ENCODE data around the gene ASPM.

Gene ASPM

GRCh38 chr1:197127246-197127912, 19.1 kb downstream of the ASPM start:
- Histone ChIP-seq H3K9me2 (replicated peaks; ENCODE audit: insufficient read depth, low read length) (no peaks in the 10 kb centered on the region), H3K27me3 (ENCODE audit: low read length) (no peaks in the 10 kb centered on the region), H3K27ac (ENCODE audit: low read depth, low read length) (no peak overlapping the region), H2AFZ (ENCODE audit: low read depth, low read length, severe bottlenecking) (no peak overlapping the region), H4K20me1 (ENCODE audit: low read depth, low read length) (no peaks in the 10 kb centered on the region), H3K4me3 (ENCODE audit: insufficient read depth, low read length, poor library complexity, severe bottlenecking) (no peak overlapping the region), H3K9ac (ENCODE audit: low read length) (no peak overlapping the region), H3F3A (ENCODE audit: insufficient read depth) (peaks cover 9% of the 10 kb centered on the region; the same call in 1 of the 2 replicates), H3K4me2 (ENCODE audit: low read depth, low read length, poor library complexity, severe bottlenecking) (no peak overlapping the region), H3K9me3 (ENCODE audit: insufficient read depth, low read length) (no peaks in the 10 kb centered on the region), H3K79me2 (ENCODE audit: insufficient read depth, low read length) (no peaks in the 10 kb centered on the region), H3K36me3 (ENCODE audit: low read length) (peaks cover 83% of the 10 kb centered on the region)
- TF ChIP-seq EZH2phosphoT487 (conservative IDR thresholded peaks at IDR 0.05; ENCODE audit: low read length): no peak
- TF ChIP-seq, protein P1, sequence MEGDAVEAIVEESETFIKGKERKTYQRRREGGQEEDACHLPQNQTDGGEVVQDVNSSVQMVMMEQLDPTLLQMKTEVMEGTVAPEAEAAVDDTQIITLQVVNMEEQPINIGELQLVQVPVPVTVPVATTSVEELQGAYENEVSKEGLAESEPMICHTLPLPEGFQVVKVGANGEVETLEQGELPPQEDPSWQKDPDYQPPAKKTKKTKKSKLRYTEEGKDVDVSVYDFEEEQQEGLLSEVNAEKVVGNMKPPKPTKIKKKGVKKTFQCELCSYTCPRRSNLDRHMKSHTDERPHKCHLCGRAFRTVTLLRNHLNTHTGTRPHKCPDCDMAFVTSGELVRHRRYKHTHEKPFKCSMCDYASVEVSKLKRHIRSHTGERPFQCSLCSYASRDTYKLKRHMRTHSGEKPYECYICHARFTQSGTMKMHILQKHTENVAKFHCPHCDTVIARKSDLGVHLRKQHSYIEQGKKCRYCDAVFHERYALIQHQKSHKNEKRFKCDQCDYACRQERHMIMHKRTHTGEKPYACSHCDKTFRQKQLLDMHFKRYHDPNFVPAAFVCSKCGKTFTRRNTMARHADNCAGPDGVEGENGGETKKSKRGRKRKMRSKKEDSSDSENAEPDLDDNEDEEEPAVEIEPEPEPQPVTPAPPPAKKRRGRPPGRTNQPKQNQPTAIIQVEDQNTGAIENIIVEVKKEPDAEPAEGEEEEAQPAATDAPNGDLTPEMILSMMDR (IDR thresholded peaks at IDR 0.05; ENCODE audit: insufficient read depth, low read length, poor library complexity, severe bottlenecking): no peak

DNA sequence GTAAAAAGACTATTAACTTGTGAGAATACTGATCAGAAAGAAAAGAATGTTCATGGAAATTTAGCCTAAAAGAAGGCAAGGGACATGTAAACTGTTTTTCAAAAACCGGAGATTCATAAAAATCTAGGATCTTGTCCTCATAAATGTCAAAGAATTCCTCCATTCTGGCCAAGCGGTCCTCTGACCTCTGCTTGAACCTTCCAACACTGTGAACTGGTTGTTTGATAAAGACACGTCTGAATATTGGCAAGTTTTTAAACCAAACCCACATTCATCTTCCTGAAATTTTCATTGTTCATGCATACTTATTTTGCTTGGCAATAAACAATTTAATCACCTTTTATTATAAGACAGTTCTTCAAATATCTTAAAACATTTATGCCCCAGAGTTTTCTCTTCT, 19.8 kb downstream of the ASPM start:
- Histone ChIP-seq H3K9me3 (ENCODE audit: insufficient read depth, low read length) (no peaks in the 10 kb centered on the region), H3K9me2 (replicated peaks; ENCODE audit: insufficient read depth, low read length) (no peaks in the 10 kb centered on the region), H3K4me2 (ENCODE audit: low read depth, low read length, poor library complexity, severe bottlenecking) (no peak overlapping the region), H3K27ac (ENCODE audit: low read depth, low read length) (no peak overlapping the region), H3K9ac (ENCODE audit: low read length) (no peak overlapping the region), H3K79me2 (ENCODE audit: insufficient read depth, low read length) (no peaks in the 10 kb centered on the region), H2AFZ (ENCODE audit: low read depth, low read length, severe bottlenecking) (no peak overlapping the region), H3F3A (ENCODE audit: insufficient read depth) (peaks cover 9% of the 10 kb centered on the region; the same call in 1 of the 2 replicates), H3K27me3 (ENCODE audit: low read length) (no peaks in the 10 kb centered on the region), H3K36me3 (ENCODE audit: low read length) (peaks cover 84% of the 10 kb centered on the region), H4K20me1 (ENCODE audit: low read depth, low read length) (no peaks in the 10 kb centered on the region), H3K4me3 (ENCODE audit: insufficient read depth, low read length, poor library complexity, severe bottlenecking) (no peak overlapping the region)
- TF ChIP-seq, protein P1 (IDR thresholded peaks at IDR 0.05; ENCODE audit: insufficient read depth, low read length, poor library complexity, severe bottlenecking): no peak
- no peak for TF ChIP-seq EZH2phosphoT487 (conservative IDR thresholded peaks at IDR 0.05; ENCODE audit: low read length)

DNA sequence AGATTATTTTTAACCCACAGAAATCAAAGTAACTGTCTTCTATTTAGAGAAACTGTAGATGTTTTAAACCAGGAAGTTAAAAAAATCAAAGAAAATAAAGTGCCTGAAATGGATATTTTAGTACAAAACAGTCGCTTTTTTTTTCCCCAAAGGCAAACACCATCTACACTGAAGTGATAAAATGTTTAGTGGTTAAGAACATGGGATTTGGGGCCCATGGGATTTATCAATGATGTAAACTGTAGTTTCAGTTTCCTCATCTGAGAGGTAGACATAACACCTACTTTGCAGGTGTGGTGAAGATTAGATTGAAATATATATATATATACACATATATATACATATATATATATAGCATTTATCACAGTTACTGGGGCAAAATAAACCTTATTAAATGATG, 22.1 kb downstream of the ASPM start:
- no peak overlapping the region for H3K4me2 ChIP-seq (ENCODE audit: low read depth, low read length, poor library complexity, severe bottlenecking)
- no peaks in the 10 kb centered on the region for H3K79me2 ChIP-seq (ENCODE audit: insufficient read depth, low read length)
- TF ChIP-seq, protein P1 (IDR thresholded peaks at IDR 0.05; ENCODE audit: insufficient read depth, low read length, poor library complexity, severe bottlenecking): no peak
- TF ChIP-seq EZH2phosphoT487 (conservative IDR thresholded peaks at IDR 0.05; ENCODE audit: low read length): no peak
- no peak overlapping the region for H2AFZ ChIP-seq (ENCODE audit: low read depth, low read length, severe bottlenecking)
- H3K4me3 ChIP-seq (ENCODE audit: insufficient read depth, low read length, poor library complexity, severe bottlenecking): no peak overlapping the region
- H3K27ac ChIP-seq (ENCODE audit: low read depth, low read length): no peak overlapping the region
- no peak overlapping the region for H3K9ac ChIP-seq (ENCODE audit: low read length)
- no peaks in the 10 kb centered on the region for H3K9me2 ChIP-seq (replicated peaks; ENCODE audit: insufficient read depth, low read length)
- H3K36me3 ChIP-seq (ENCODE audit: low read length): peaks cover 74% of the 10 kb centered on the region
- H3F3A ChIP-seq (ENCODE audit: insufficient read depth): peaks cover 4% of the 10 kb centered on the region; the same call in 1 of the 2 replicates
- H4K20me1 ChIP-seq (ENCODE audit: low read depth, low read length): no peaks in the 10 kb centered on the region
- no peaks in the 10 kb centered on the region for H3K9me3 ChIP-seq (ENCODE audit: insufficient read depth, low read length)
- no peaks in the 10 kb centered on the region for H3K27me3 ChIP-seq (ENCODE audit: low read length)
